Cardiac muscle cell (in vitro differentiated cells and primary cell): ENCODE measurements around the gene MYDGF. TPM values are rescaled to one million over a fixed set of nuclear protein-coding genes. Genes with fewer than 3 reads are reported as not detected.

Experiments used
- DNase-seq, 2 donors: peaks; one replicate each; pipeline versions ENCODE4 v3.0.0 to v3.0.0-alpha.2; 2010 to 2017; ENCODE audit warnings: low read depth in 1 of 2, low spot score in 1 of 2
- H3K27ac ChIP-seq: fragments of 200-600 bp; sonication (generic); 2 replicates; pipeline ENCODE4 v1.5.1; 2016
- H3K27me3 ChIP-seq: fragments of 200-600 bp; sonication (generic); 2 replicates; pipeline ENCODE4 v1.6.0; 2016; ENCODE audit warnings: control low read depth
- H3K36me3 ChIP-seq: fragments of 200-600 bp; sonication (generic); 2 replicates; pipeline ENCODE4 v1.5.1; 2016; ENCODE audit warnings: control low read depth
- H3K4me1 ChIP-seq: fragments of 200-600 bp; sonication (generic); 2 replicates; pipeline ENCODE4 v1.8.1; 2017; ENCODE audit warnings: low read depth, mild to moderate bottlenecking, mixed run types
- H3K4me3 ChIP-seq: fragments of 200-600 bp; sonication (generic); 2 replicates; pipeline ENCODE4 v1.5.1; 2016; ENCODE audit warnings: mild to moderate bottlenecking
- H3K9me3 ChIP-seq: fragments of 200-600 bp; sonication (generic); 2 replicates; pipeline ENCODE4 v1.5.1; 2017; ENCODE audit warnings: low read depth, mild to moderate bottlenecking, control low read depth
- polyA plus RNA-seq: library from polyadenylated mRNA; unstranded; fragments of >200 nt; fragmentation: Nextera tagmentation; extraction: Ambion mirVana; gene quantifications from 2 replicates; pipeline ENCODE4 v1.2.1, GENCODE V29; 2016
- total RNA-seq: library from RNA; depleted of rRNA; stranded (reverse); fragments of >200 nt; gene quantifications from 2 replicates; pipeline ENCODE4 v1.2.3, GENCODE V29; 2016
- TF ChIP-seq, protein P1 (sequence below): IDR thresholded peaks from 2 replicates; pipeline ENCODE4 v1.5.1; 2012; ENCODE audit warnings: low read depth, mild to moderate bottlenecking, low read length

MYDGF gene
- total and polyA plus RNA-seq, 2 experiments from 2014 or later = 47.9 to 206 TPM

DNA sequence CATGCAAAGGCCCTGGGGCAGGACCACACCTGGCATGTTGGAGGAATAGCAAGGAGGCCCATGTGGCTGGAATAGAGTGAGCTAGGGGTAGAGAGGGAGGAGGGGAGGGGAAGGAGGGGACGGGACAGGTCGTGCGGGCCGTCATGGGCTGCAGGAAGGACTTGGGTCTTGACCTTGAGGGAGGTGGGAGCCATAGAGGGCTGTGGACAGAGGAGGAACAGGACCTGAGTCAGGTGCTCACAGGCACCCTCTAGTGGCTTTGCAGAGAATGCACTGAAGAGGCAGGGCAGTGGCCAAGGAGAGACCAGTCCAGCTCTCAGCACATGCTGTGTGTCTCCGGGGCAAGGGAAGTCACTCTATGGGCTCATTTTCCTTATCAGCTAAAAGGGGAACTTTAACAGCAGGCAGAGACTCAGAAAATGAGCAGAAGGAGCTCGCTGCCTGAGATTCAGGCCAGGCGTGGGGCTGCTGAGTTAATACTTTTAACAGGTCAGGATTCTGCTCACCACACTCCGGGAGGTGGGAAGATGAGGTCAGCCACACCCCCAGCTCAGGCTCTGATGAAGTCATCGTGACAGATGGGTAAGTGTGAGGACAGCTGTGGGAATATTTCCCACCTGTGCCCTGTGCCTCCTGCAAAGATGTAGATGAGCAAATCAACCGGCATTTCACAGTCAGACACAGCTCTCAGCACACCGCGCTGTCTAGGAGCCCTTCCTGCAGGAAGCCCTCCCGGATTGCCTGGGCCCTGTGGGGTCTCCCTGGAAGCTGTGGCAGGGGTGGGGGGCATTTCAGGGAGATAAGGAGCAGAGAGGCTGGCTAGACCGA lies 36.8 kb downstream of the MYDGF start:
- peak; percentile 70 to 84 for DNase-seq

DNA sequence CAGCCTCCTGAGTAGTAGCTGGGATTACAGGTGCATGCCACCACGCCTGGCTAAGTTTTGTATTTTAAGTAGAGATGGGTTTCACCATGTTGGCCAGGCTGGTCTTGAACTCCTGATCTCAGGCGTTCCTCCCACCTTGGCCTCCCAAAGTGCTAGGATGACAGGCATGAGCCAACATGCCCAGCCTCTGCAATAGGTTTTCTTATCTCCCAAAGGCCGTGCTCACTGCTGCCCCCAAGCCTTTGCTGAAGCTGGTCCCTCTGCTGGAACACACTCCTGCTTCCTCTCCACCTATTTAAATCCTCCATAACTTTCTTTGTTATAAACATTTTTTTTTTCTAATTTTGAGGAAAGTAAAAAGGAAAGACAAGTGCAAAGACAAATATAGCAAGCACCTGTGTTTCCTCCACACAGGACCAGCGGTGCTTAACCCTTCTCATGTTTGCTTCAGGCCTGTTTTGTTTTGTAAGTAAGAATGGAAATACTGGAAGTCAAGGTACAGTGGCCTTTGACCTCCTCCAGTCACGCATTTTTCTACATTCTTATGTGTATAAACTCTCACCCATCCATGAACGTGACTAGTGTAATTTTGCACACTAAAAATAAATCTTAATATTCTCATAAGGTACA lies 45.3 kb downstream of the MYDGF start:
- Histone ChIP-seq H3K27ac (no peak overlapping the region), H3K9me3 (no peaks in the 10 kb centered on the region), H3K27me3 (no peaks in the 10 kb centered on the region), H3K4me1 (peaks cover 30% of the 10 kb centered on the region), H3K4me3 (no peak overlapping the region), H3K36me3 (no peaks in the 10 kb centered on the region)
- DNase-seq = peak; percentile 38 to 41
- TF ChIP-seq, protein P1, sequence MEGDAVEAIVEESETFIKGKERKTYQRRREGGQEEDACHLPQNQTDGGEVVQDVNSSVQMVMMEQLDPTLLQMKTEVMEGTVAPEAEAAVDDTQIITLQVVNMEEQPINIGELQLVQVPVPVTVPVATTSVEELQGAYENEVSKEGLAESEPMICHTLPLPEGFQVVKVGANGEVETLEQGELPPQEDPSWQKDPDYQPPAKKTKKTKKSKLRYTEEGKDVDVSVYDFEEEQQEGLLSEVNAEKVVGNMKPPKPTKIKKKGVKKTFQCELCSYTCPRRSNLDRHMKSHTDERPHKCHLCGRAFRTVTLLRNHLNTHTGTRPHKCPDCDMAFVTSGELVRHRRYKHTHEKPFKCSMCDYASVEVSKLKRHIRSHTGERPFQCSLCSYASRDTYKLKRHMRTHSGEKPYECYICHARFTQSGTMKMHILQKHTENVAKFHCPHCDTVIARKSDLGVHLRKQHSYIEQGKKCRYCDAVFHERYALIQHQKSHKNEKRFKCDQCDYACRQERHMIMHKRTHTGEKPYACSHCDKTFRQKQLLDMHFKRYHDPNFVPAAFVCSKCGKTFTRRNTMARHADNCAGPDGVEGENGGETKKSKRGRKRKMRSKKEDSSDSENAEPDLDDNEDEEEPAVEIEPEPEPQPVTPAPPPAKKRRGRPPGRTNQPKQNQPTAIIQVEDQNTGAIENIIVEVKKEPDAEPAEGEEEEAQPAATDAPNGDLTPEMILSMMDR = peak; percentile 43

More for the DNA sequence above, 36.8 kb downstream of the MYDGF start:
- H3K9me3 ChIP-seq = no peaks in the 10 kb centered on the region
- no peaks in the 10 kb centered on the region for H3K27me3 ChIP-seq
- H3K4me3 ChIP-seq = no peak overlapping the region
- TF ChIP-seq, protein P1 = peak; percentile 91
- H3K27ac ChIP-seq = peak overlapping the region; percentile 41
- peaks cover 6% of the 10 kb centered on the region for H3K4me1 ChIP-seq
- H3K36me3 ChIP-seq = no peaks in the 10 kb centered on the region

DNA sequence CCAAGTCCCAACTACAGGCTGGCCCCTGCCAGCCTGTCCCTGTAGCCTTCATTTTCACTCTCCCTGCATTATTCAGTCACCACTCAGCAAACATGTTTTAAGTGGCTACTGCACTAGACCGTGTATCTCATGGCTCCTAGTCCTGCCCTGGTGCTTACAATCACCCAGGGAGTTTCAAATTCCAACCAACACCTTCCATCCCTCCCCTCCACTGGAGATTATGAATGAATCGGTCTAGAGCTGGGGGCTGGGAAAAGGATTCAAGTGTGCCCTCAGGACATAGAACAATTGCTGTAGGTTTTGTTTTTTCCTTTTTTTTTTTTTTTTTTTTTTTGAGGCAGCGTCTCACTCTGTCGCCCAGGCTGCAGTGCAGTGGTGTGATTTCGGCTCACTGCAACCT lies 45.8 kb downstream of the MYDGF start:
- Histone ChIP-seq H3K9me3 (no peaks in the 10 kb centered on the region), H3K36me3 (no peaks in the 10 kb centered on the region), H3K4me1 (peaks cover 30% of the 10 kb centered on the region), H3K4me3 (no peak overlapping the region), H3K27ac (peak overlapping the region; percentile 43), H3K27me3 (no peaks in the 10 kb centered on the region)
- TF ChIP-seq, protein P1 = no peak
- DNase-seq = peak in 1 of 2 donors; percentile 46

DNA sequence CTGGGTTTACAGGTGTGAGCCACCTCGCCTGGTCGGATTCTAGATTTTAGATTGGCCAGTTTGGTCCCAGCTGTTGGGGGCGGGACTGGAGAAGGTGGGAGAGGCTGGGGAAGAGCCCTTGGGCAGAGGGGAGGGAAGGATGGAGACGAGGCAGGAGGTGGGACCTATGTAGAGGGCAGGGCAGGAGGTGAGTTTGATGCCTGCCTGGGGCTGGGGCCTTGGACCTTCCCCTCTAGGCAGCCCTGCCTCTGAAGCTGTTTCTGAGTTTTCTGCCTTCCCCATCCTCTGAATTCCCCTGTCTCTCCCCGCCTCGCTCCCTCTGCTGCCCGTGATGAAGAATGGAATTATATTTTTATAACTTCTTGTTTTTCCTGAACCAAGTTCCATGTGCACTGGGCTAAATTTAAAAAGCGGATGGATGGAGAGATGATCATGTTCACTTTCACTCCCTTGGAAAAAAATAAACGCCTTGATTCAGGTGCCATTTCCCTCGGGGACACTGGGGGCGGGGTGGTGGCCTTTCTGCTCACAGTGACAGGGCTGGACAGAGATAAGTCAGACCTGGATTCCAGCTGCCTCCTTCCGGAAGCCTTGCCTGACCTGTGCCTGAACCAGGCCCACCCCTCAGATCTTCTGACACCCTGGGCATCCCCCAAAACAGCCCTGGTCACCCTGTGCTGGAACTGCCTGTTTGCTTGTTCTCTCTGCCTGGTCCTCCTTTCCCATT lies 47.3 kb downstream of the MYDGF start:
- H3K27ac ChIP-seq = peak overlapping the region; percentile 44
- TF ChIP-seq, protein P1 = peak; percentile 19
- H3K27me3 ChIP-seq = no peaks in the 10 kb centered on the region
- H3K9me3 ChIP-seq = no peaks in the 10 kb centered on the region
- peaks cover 30% of the 10 kb centered on the region for H3K4me1 ChIP-seq
- peak in 1 of 2 donors; percentile 59 for DNase-seq
- no peak overlapping the region for H3K4me3 ChIP-seq
- H3K36me3 ChIP-seq = no peaks in the 10 kb centered on the region

DNA sequence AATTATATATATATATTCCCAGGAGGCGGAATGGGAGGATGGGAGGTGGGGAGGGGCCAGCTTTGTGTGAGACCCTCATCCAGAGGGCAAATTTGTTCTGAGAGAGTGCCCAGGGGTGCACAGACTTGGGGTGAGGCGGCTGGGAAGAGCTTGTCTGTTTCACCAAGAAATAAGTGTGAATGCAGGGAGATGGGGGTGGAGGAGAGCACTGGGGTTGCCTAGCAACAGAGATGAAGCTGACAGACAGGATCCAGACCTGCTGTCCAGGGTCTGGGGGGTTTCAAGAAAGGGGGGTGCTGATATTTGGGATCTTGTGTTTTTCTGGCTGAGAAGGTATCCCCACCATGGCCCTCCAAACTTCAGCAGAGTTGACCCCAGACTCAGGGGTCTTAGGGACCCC lies 49.5 kb downstream of the MYDGF start:
- no peak overlapping the region for H3K4me3 ChIP-seq
- peaks cover 30% of the 10 kb centered on the region for H3K4me1 ChIP-seq
- no peaks in the 10 kb centered on the region for H3K27me3 ChIP-seq
- H3K9me3 ChIP-seq = no peaks in the 10 kb centered on the region
- H3K27ac ChIP-seq = peak overlapping the region; percentile 73
- no peaks in the 10 kb centered on the region for H3K36me3 ChIP-seq
- TF ChIP-seq, protein P1 = no peak
- peak in 1 of 2 donors; percentile 58 for DNase-seq
